IPS-18c (cell line): ENCODE measurements around the gene CYB561D1.
A peak's percentile ranks its signal among the peaks of the same experiment; 100 is the strongest.
"Not testable (repeated sequence)": the region's sequence is repeated elsewhere in the genome, so short reads cannot be mapped to it uniquely, and the experiment has no call there.

Experiments
- H3K4me3 ChIP-seq: 2 replicates; pipeline ENCODE4 v1.7.0; 2013; ENCODE audit warnings: low read depth, mild to moderate bottlenecking, low read length, moderate library complexity; ENCODE audit not compliant: insufficient read depth
- H3K9me3 ChIP-seq: one replicate; pipeline ENCODE4 v1.6.1; 2013; ENCODE audit warnings: mild to moderate bottlenecking, low read length, moderate library complexity; ENCODE audit not compliant: control insufficient read depth, insufficient read depth

CYB561D1 gene, protein sequence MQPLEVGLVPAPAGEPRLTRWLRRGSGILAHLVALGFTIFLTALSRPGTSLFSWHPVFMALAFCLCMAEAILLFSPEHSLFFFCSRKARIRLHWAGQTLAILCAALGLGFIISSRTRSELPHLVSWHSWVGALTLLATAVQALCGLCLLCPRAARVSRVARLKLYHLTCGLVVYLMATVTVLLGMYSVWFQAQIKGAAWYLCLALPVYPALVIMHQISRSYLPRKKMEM

DNA sequence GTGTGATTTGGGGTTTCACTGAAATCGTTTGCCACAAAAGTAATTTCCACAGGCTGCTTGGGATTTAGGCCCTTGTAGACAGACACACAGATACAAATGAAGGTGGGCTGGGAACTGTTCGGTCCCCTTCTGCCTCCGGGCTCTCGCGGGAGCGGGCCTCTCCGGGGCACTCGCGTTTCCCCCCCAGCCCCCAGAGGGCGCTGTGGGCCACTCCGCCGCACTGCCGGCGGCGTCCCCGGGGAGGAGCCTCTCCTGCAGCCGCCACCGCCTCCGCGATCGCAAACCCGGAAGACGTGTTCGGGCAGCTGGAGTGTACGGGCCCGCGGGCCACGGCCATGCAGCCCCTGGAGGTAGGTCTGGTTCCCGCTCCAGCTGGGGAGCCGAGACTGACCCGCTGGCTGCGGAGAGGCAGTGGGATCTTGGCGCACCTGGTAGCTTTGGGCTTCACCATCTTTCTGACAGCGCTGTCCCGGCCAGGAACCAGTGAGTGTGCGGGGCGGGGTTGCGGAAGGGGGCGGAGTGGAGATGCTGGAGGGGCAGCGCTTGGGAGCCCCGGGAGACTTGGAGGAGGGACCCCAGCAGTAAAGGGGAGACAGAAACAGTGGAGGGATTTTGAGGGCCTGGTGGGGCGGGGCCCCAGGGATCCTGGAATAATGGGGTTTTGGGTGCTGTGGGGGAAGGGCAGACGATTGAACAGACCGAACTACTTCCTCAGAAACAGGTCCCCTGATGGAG lies at the start of gene CYB561D1:
Gene CYB561D1 (plus strand): TSS at position 290 of the 735 bp plus-strand sequence. CDS start 46 bp downstream, at position 336.
- Histone ChIP-seq H3K4me3 (peak within 1 kb of the TSS; percentile 83), H3K9me3 (no peaks in the 10 kb centered on the region)

DNA sequence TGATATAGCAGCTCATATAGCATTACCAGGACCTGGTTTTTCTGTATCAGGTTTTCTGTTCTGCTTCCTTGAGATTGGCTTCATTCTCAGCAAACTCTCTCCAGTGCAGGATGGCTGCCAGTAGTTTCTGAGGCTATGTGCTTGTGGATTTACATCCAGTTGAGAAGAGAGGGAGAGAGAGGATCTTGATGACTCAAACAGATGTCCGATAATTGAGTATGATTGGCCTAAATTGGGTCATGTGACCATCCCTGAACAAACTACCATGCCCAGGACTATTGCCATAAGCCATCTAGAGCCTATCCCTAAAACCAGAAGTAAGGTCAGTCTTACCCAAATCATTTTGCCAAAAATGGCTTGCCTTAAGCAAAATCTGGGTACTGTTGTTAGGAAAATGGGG lies 49.5 kb upstream of the CYB561D1 start:
- Histone ChIP-seq H3K9me3 (peaks cover 2% of the 10 kb centered on the region), H3K4me3 (no peak overlapping the region)

GRCh38 chr1:109445949-109446695 lies 47.8 kb upstream of the CYB561D1 start:
- not testable (repeated sequence) for H3K4me3 ChIP-seq, H3K9me3 ChIP-seq

DNA sequence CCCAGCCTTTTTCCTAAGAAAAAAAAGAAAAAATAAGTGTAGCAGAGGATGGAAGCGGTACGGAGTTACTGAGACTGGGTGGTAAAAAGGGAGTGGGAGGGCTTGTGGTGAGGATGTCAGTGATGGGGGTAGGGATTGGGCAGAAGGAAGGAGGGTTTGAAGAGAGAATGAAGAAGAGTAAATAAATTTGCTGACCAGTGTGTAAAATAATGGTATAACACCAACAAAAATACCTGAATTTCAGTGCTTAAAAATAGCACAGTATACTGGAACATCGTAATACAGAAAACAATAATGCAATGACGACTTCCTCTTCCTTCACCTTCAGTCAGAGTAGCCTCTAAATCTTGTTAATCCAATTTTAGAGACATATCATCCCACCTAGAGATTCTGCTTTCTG lies 46.4 kb upstream of the CYB561D1 start:
- Histone ChIP-seq H3K4me3 (no peak overlapping the region), H3K9me3 (peaks cover 2% of the 10 kb centered on the region)

DNA sequence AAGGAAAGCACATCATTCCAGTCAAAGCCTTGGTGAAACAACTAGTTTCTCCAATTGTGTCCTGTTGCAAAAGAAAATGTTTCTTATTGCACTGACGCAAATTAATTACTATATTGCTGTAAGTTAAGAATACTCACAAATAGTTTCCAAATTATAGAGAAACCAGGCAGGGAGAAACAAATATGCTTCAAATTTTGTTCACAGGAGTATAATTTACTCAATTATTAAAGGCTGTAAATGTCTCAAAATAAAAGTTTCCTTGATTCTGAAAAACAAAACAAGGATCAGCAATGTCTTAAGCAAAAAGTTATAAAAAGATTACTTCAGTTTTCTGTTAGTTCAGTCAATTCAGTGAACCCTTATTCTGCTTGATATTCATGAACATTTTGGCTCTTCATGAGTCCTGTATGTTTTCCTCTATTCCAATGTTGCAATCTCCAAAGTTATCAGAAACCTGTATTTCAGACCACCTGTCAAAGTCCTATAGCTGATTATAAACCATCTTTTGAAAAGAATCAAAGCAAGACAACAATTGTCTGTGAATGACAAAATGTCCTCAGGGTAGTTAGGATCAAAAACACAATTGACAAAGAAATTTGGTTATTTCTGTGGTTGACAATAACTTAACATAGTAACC lies 39.3 kb upstream of the CYB561D1 start:
- H3K4me3 ChIP-seq, result no peak overlapping the region
- H3K9me3 ChIP-seq, result peaks cover 2% of the 10 kb centered on the region

GRCh38 chr1:109457819-109458218 lies 36.1 kb upstream of the CYB561D1 start:
- Histone ChIP-seq H3K9me3 (peaks cover 2% of the 10 kb centered on the region), H3K4me3 (no peak overlapping the region)

- Histone ChIP-seq H3K9me3 (peaks cover 2% of the 10 kb centered on the region), H3K4me3 (peak overlapping the region; percentile 79)
Observed at GRCh38 chr1:109466125-109466451, 27.8 kb upstream of the CYB561D1 start.

DNA sequence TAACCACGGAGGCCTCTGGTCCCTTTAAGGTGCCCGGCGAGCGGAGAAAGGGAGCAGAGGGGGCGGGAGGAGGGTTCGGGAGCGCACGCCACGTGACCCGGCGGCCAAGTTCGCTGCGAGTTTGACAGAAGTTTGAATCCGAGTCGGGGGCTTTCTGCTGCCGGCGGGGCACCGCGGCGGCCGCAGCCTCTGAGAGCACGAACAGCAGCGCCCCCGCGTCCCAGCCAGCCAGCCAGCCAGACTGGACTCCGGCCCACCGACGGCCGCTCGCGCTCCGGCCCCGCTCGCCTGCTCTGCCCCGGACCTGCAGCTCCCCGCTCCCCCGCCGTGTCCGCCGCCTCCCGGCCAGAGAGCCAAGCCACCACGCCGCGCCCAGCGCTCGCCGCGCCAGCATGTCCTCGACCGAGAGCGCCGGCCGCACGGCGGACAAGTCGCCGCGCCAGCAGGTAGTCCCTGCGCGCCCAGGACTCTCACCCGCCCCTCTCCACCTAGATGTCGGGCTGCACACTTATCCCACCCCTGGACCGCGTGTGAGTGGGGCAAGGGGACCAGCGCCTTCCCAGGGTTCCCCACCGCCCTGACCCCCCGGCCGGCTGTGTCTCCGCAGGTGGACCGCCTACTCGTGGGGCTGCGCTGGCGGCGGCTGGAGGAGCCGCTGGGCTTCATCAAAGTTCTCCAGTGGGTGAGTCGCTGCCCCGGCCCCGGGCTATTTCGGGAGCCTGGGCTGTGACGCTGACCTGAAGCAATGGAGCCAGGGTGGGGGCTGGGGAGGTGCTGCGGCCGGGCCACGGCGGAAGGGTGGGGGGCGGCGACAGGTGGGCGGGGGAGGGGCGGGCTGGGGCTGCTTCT lies 27.2 kb upstream of the CYB561D1 start, which contains the start of gene SYPL2:
Gene SYPL2 (plus strand): TSS at position 95 of the 849 bp plus-strand sequence. CDS start 298 bp downstream, at position 393.
- peak within 1 kb of the TSS; percentile 79 for H3K4me3 ChIP-seq

GRCh38 chr1:109467301-109467777 lies 26.6 kb upstream of the CYB561D1 start:
- peak overlapping the region; percentile 49 for H3K4me3 ChIP-seq
- peaks cover 2% of the 10 kb centered on the region for H3K9me3 ChIP-seq

More for the DNA sequence above, 27.2 kb upstream of the CYB561D1 start, which contains the start of gene SYPL2:
- H3K9me3 ChIP-seq, result peaks cover 2% of the 10 kb centered on the region

- Histone ChIP-seq H3K4me3 (no peak overlapping the region), H3K9me3 (peaks cover 2% of the 10 kb centered on the region)
Observed at GRCh38 chr1:109468061-109468460, 25.8 kb upstream of the CYB561D1 start.

- H3K4me3 ChIP-seq, result no peak overlapping the region
- H3K9me3 ChIP-seq, result peaks cover 2% of the 10 kb centered on the region
Observed at GRCh38 chr1:109468903-109469302, 25.0 kb upstream of the CYB561D1 start.

DNA sequence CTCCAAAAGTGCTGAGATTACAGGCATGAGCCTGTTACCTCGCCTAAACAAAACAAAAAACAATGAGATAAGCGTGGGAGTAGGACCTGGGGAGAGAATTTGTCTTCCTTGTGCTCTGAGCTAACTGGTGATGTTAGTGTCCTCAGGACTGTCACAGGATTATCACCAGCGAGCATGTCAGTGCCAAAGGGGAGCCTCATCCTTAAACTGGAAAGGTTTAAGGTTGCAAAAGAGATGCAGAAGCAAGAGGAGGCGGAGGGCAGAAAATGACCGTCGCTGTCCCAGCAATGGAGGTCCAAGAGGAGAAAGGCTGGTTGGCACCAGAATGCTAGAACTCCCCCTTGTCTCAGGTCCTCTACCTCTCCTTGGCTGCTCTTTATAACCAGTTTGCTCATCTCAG lies 23.6 kb upstream of the CYB561D1 start:
- Histone ChIP-seq H3K9me3 (peaks cover 2% of the 10 kb centered on the region), H3K4me3 (no peak overlapping the region)

- H3K9me3 ChIP-seq, result no peaks in the 10 kb centered on the region
- no peak overlapping the region for H3K4me3 ChIP-seq
Observed at GRCh38 chr1:109472779-109473178, 21.1 kb upstream of the CYB561D1 start.

- not testable (repeated sequence) for H3K9me3 ChIP-seq
Observed at GRCh38 chr1:109473284-109474057, 20.4 kb upstream of the CYB561D1 start.

GRCh38 chr1:109474697-109475096 lies 19.2 kb upstream of the CYB561D1 start:
- Histone ChIP-seq H3K4me3 (no peak overlapping the region), H3K9me3 (no peaks in the 10 kb centered on the region)

More at GRCh38 chr1:109473284-109474057, 20.4 kb upstream of the CYB561D1 start:
- H3K4me3 ChIP-seq, result not testable (repeated sequence)

- Histone ChIP-seq H3K9me3 (no peaks in the 10 kb centered on the region), H3K4me3 (no peak overlapping the region)
Observed at GRCh38 chr1:109475261-109475660, 18.6 kb upstream of the CYB561D1 start.
